ENCODE data around the gene CLIP3. TPM values are rescaled to one million over a fixed set of nuclear protein-coding genes. Genes with fewer than 3 reads are reported as not detected.

The CLIP3 gene
- total and polyA plus RNA-seq, 2 experiments from 2014 or later: 15.1 to 19.1 TPM

GRCh38 chr19:36030264-36031148, 2.2 kb downstream of the CLIP3 start:
- H3K27ac Mint-ChIP-seq: no peak overlapping the region

GRCh38 chr19:36028313-36029041, 4.2 kb downstream of the CLIP3 start:
- Histone ChIP-seq H3K4me1 (ENCODE audit: insufficient read depth) (peaks cover 5% of the 10 kb centered on the region; the same call in 1 of the 2 replicates), H3F3A (replicated peaks; ENCODE audit: low read depth) (0 out of 2 replicates have a peak, but pooled peaks cover 3% of the 10 kb centered on the region), H4K20me1 (replicated peaks; ENCODE audit: insufficient read depth) (no peaks in the 10 kb centered on the region; the same call in none of the 2 replicates), H3K4me3 (no peak overlapping the region), H2AFZ (no peak overlapping the region), H3K4me2 (no peak overlapping the region), H3K36me3 (ENCODE audit: insufficient read depth) (no peaks in the 10 kb centered on the region), H3K27me3 (ENCODE audit: insufficient read depth) (no peaks in the 10 kb centered on the region), H3K9me2 (ENCODE audit: insufficient read depth) (no peaks in the 10 kb centered on the region), H3K79me2 (replicated peaks; ENCODE audit: insufficient read depth) (no peaks in the 10 kb centered on the region), H3K27ac (ENCODE audit: low read depth) (no peak overlapping the region)
- Mint-ChIP-seq H3K4me3 (no peak overlapping the region), H3K4me1 (peaks cover 2% of the 10 kb centered on the region; the same call in 1 of the 3 replicates), H3K36me3 (ENCODE audit: low read depth) (peaks cover 10% of the 10 kb centered on the region), H3K27ac (no peak overlapping the region), H3K9me3 (no peaks in the 10 kb centered on the region), H3K27me3 (ENCODE audit: insufficient read depth, low read depth, poor library complexity) (peaks cover 11% of the 10 kb centered on the region)
- ATAC-seq (no peak), DNase-seq (ENCODE audit: low spot score) (no peak)
- TF ChIP-seq NANOG (IDR thresholded peaks at IDR 0.05; ENCODE audit: borderline replicate concordance): no peak
- no peak for TF ChIP-seq ZNF331 (CRISPR knock-in tag; IDR thresholded peaks at IDR 0.05; ENCODE audit: low read depth)
- no peak for TF ChIP-seq ETS1 (IDR thresholded peaks at IDR 0.05)
- no peak for TF ChIP-seq CREB1 (CRISPR knock-in tag; IDR thresholded peaks at IDR 0.05; ENCODE audit: low read depth)
- no peak for TF ChIP-seq REST (IDR thresholded peaks at IDR 0.05; ENCODE audit: unreplicated experiment)
- no peak for TF ChIP-seq EZH2phosphoT487 (IDR thresholded peaks at IDR 0.05; ENCODE audit: unreplicated experiment)
- no peak for TF ChIP-seq STAT1 (IDR thresholded peaks at IDR 0.05; ENCODE audit: unreplicated experiment)
- TF ChIP-seq EZH2 (IDR thresholded peaks at IDR 0.05; ENCODE audit: low read depth, unreplicated experiment): no peak
- no peak for TF ChIP-seq ZNF114 (CRISPR knock-in tag; IDR thresholded peaks at IDR 0.05)
- TF ChIP-seq POLR2AphosphoS5 (IDR thresholded peaks at IDR 0.05; ENCODE audit: low read depth): no peak

More at GRCh38 chr19:36030264-36031148, 2.2 kb downstream of the CLIP3 start:
- Histone ChIP-seq H3K4me3 (no peak overlapping the region), H3F3A (replicated peaks; ENCODE audit: low read depth) (0 out of 2 replicates have a peak, but pooled peaks cover 3% of the 10 kb centered on the region), H3K4me1 (ENCODE audit: insufficient read depth) (peaks cover 6% of the 10 kb centered on the region; the same call in 1 of the 2 replicates), H3K4me2 (no peak overlapping the region), H3K27ac (ENCODE audit: low read depth) (no peak overlapping the region), H3K79me2 (replicated peaks; ENCODE audit: insufficient read depth) (no peaks in the 10 kb centered on the region), H4K20me1 (replicated peaks; ENCODE audit: insufficient read depth) (no peaks in the 10 kb centered on the region; the same call in 1 of the 2 replicates), H3K27me3 (ENCODE audit: insufficient read depth) (no peaks in the 10 kb centered on the region), H3K9me2 (ENCODE audit: insufficient read depth) (no peaks in the 10 kb centered on the region), H3K36me3 (ENCODE audit: insufficient read depth) (no peaks in the 10 kb centered on the region), H2AFZ (no peak overlapping the region)
- TF ChIP-seq POLR2AphosphoS5 (IDR thresholded peaks at IDR 0.05; ENCODE audit: low read depth): no peak
- TF ChIP-seq CTCF (conservative IDR thresholded peaks at IDR 0.05; ENCODE audit: low read depth in 2 of 2): peak in 1 of 2 experiments; percentile 19; a peak in 2 of 4 replicates
- H3K36me3 Mint-ChIP-seq (ENCODE audit: low read depth): peaks cover 4% of the 10 kb centered on the region; the same call in 2 of the 3 replicates
- DNase-seq (ENCODE audit: low spot score) (peak; percentile 29), ATAC-seq (no peak)
- no peak overlapping the region for H3K4me3 Mint-ChIP-seq
- no peaks in the 10 kb centered on the region for H3K9me3 Mint-ChIP-seq
- peaks cover 2% of the 10 kb centered on the region; the same call in 1 of the 3 replicates for H3K4me1 Mint-ChIP-seq
- peaks cover 20% of the 10 kb centered on the region for H3K27me3 Mint-ChIP-seq (ENCODE audit: insufficient read depth, low read depth, poor library complexity)
